ENCODE results near the gene GMCL2. TPM values are rescaled to one million over a fixed set of nuclear protein-coding genes. Genes with fewer than 3 reads are reported as not detected.

GMCL2 gene
- total and polyA plus RNA-seq, 9 of the 15 experiments (the other 6 are each of a cell fraction or from before 2014, with no cell fraction given), result 0.04 TPM; not detected in 8

GRCh38 chr5:178153530-178154340 lies 33.4 kb downstream of the GMCL2 start, which contains the start of gene NHP2 (continued):
- TF ChIP-seq CHD7 (IDR thresholded peaks at IDR 0.05; ENCODE audit: low read depth, low read length), result no peak
- TF ChIP-seq TEAD2 (tag; IDR thresholded peaks at IDR 0.05), result no peak
- no peak for TF ChIP-seq ZNF239 (CRISPR knock-in tag; IDR thresholded peaks at IDR 0.05)
- no peak for TF ChIP-seq ETV1 (tag; conservative IDR thresholded peaks at IDR 0.05; ENCODE audit: low read depth)
- no peak for TF ChIP-seq NR3C1 (CRISPR knock-in tag; IDR thresholded peaks at IDR 0.05)
- TF ChIP-seq SMARCA5 (IDR thresholded peaks at IDR 0.05), result no peak
- TF ChIP-seq EGR1 (conservative IDR thresholded peaks at IDR 0.05), result peak; percentile 68
- no peak for TF ChIP-seq TAF9B (IDR thresholded peaks at IDR 0.05; ENCODE audit: partially characterized antibody)
- no peak for TF ChIP-seq FOXA3 (CRISPR knock-in tag; conservative IDR thresholded peaks at IDR 0.05 in 1 of 2, IDR thresholded peaks at IDR 0.05 in 1 of 2)
- TF ChIP-seq CBX5 (IDR thresholded peaks at IDR 0.05; ENCODE audit: borderline replicate concordance, low read depth), result no peak
- TF ChIP-seq FOXK2 (conservative IDR thresholded peaks at IDR 0.05 in 1 of 2, IDR thresholded peaks at IDR 0.05 in 1 of 2; ENCODE audit: low read depth in 2 of 2), result peak; percentile 80 to 82; a peak in 3 of 4 replicates
- TF ChIP-seq ZKSCAN3 (CRISPR knock-in tag; IDR thresholded peaks at IDR 0.05), result no peak
- TF ChIP-seq PRDM10 (IDR thresholded peaks at IDR 0.05; ENCODE audit: partially characterized antibody), result no peak
- TF ChIP-seq TARDBP (IDR thresholded peaks at IDR 0.05), result no peak

All from K562 (cell line).